IPS DF 19.7 (cell line): ENCODE measurements around the gene SLC10A4.

Source experiments
- DNase-seq: peaks from one replicate; pipeline ENCODE4 v3.0.0-alpha.2; 2013; ENCODE audit warnings: low read depth, low spot score

Gene SLC10A4

GRCh38 chr4:48489683-48490011, 6.5 kb downstream of the SLC10A4 start:
- no peak for DNase-seq

- DNase-seq: no peak
These were observed 7.0 kb downstream of the SLC10A4 start, which contains the start of gene ZAR1 for GRCh38 chr4:48490012-48490679. Gene ZAR1, plus strand, starts transcription at chr4:48490252. Its CDS starts 40 bp downstream, at chr4:48490292.

GRCh38 chr4:48490680-48491513, 7.8 kb downstream of the SLC10A4 start:
- DNase-seq: no peak

GRCh38 chr4:48491514-48492176, 8.5 kb downstream of the SLC10A4 start:
- DNase-seq: no peak

GRCh38 chr4:48493452-48494100, 10.4 kb downstream of the SLC10A4 start:
- DNase-seq: no peak

GRCh38 chr4:48495941-48496340, 12.8 kb downstream of the SLC10A4 start:
- DNase-seq: no peak

- no peak for DNase-seq
These were observed 15.8 kb downstream of the SLC10A4 start for GRCh38 chr4:48498895-48499294.

- DNase-seq: no peak
These were observed 16.5 kb downstream of the SLC10A4 start for GRCh38 chr4:48499551-48500066.

- no peak for DNase-seq
These were observed 20.3 kb downstream of the SLC10A4 start for GRCh38 chr4:48503233-48504025.

GRCh38 chr4:48504026-48504330, 20.8 kb downstream of the SLC10A4 start:
- DNase-seq: no peak

GRCh38 chr4:48504352-48504751, 21.2 kb downstream of the SLC10A4 start:
- no peak for DNase-seq

GRCh38 chr4:48506716-48507115, 23.6 kb downstream of the SLC10A4 start:
- no peak for DNase-seq

- DNase-seq: no peak
These were observed 26.4 kb downstream of the SLC10A4 start for GRCh38 chr4:48509543-48509942.

GRCh38 chr4:48518143-48518542, 35.0 kb downstream of the SLC10A4 start:
- no peak for DNase-seq

GRCh38 chr4:48526406-48526805, 43.3 kb downstream of the SLC10A4 start:
- no peak for DNase-seq

GRCh38 chr4:48538358-48538757, 55.2 kb downstream of the SLC10A4 start:
- no peak for DNase-seq
